Spleen (tissue), 7 donors: ENCODE results near the gene GRIA1.

ENCODE experiments used
- CTCF ChIP-seq, 11 experiments: fragments of 200-600 bp in 7 of 11; fragments of 450-650 bp in 4 of 11; sonication (generic) in 4 of 11; IDR thresholded peaks in 8 of 11; conservative IDR thresholded peaks in 3 of 11; 1 replicate in 7 of 11; 2 replicates in 4 of 11; pipeline versions ENCODE4 v1.4.0 to v1.8.0; 2016 to 2021; ENCODE audit warnings: antibody characterized with exemption in 11 of 11, inconsistent platforms in 4 of 11, mild to moderate bottlenecking in 1 of 11
- POLR2A ChIP-seq, 3 donors: fragments of 450-650 bp; IDR thresholded peaks; one replicate each; pipeline ENCODE4 v1.5.1; 2017; ENCODE audit warnings: antibody characterized with exemption in 3 of 3, mild to moderate bottlenecking in 1 of 3
- POLR2AphosphoS5 ChIP-seq, 3 donors: sonication (generic); formaldehyde crosslinking; IDR thresholded peaks; one replicate each; pipeline ENCODE4 v1.5.1; 2017; ENCODE audit warnings: antibody characterized with exemption in 3 of 3
- donor health status: DM: no; HTN: no; CAD: no; lungs with moderate emphysema.
- donor health status: DM: no; HTN: no; CAD: no.
- donor health status: DM: no; HTN: no; CAD: no.

- TF ChIP-seq CTCF (IDR thresholded peaks at IDR 0.05 in 8 of 11, conservative IDR thresholded peaks at IDR 0.05 in 3 of 11) (no peak), POLR2A (IDR thresholded peaks at IDR 0.05) (no peak), POLR2AphosphoS5 (IDR thresholded peaks at IDR 0.05) (no peak)
These were observed 222.5 kb downstream of the GRIA1 start for GRCh38 chr5:153712946-153713345.
